CMK (cell line): ENCODE data around the gene LRCOL1.
A peak's percentile ranks its signal among the peaks of the same experiment; 100 is the strongest.

Source experiments
- DNase-seq: peaks from one replicate; pipeline ENCODE4 v3.0.0-alpha.2; 2010; ENCODE audit warnings: low read depth

LRCOL1 gene

DNA sequence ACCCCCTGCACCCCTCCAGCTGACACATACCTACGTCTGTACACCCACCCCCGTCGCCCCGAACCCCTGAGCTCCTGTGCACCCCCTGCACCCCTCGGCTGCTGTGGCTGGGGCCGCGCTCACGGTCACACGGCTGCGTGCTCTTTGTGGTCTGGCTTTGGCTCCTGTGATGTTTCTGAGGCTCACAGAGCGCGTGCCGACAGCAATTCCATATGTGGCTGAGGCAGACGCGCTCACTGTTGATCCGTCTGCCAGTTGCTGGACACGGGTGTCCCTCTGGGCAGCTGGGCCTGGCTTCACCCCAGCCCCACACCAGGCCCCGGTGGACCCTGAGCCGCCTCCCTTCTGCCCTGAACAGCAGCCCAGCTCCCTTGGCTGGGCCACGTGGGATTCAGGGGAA is 46.5 kb downstream of the LRCOL1 start:
- DNase-seq, result no peak

DNA sequence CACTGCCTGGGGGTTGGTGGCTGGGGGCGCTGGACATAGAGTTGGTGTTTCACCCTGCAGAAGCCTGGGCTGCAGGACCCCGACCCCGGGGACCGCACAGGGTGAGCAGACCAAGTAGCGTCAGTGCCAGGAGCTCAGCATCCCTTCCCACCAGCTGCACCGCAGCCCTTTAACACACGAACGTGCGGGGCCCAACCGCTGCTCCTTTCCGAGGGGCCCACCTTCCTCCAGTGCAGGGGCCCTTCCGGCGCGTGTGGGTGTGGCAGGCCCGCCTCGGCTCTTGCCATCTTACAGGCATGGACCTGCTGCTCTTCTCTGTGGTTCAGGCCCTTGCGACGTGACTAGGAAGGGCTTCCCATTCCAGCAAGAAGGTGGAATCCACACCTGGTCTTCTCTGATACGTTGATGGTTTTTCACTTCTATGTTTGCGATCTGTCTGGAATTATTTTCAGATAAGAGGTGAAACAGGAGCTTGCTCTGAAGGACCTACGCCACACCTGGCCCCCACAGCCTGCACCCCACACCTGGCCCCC is 47.8 kb downstream of the LRCOL1 start:
- no peak for DNase-seq

DNA sequence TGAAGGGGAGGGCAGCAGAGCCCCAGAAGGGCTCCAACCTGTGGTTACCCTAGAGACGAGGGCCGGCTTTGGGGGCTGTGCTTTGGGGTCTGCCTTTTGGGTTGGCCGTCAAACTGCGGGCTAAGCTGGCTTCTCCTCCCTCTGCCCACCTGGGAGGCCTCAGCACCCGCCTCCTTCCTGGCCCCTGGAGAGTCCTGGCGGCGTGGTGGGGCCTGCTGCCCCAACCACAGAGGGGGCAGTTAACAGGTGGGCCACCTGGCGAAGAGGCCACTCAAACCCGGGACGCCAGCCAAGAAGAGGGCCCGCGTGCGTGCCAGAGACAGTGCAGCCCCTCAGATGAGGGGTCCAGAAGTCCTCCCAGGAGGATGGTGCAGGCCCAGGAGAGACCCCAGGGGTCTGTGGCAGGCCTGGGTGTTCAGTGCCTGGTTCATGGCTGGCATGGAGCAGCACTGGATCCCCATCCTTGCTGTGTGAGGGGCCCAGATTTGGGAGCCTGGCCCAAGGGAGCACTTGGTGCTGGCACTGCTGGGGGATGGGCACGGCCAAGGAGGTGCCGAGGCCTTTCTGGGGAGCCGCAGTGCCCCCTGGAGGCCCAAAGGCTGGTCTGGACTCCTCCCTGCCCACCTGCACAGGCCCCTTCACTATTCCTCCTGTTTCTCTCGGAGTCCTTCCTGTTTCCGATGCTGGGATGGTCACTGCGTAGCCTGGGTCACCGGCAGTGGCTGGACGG is 48.8 kb downstream of the LRCOL1 start:
- no peak for DNase-seq

DNA sequence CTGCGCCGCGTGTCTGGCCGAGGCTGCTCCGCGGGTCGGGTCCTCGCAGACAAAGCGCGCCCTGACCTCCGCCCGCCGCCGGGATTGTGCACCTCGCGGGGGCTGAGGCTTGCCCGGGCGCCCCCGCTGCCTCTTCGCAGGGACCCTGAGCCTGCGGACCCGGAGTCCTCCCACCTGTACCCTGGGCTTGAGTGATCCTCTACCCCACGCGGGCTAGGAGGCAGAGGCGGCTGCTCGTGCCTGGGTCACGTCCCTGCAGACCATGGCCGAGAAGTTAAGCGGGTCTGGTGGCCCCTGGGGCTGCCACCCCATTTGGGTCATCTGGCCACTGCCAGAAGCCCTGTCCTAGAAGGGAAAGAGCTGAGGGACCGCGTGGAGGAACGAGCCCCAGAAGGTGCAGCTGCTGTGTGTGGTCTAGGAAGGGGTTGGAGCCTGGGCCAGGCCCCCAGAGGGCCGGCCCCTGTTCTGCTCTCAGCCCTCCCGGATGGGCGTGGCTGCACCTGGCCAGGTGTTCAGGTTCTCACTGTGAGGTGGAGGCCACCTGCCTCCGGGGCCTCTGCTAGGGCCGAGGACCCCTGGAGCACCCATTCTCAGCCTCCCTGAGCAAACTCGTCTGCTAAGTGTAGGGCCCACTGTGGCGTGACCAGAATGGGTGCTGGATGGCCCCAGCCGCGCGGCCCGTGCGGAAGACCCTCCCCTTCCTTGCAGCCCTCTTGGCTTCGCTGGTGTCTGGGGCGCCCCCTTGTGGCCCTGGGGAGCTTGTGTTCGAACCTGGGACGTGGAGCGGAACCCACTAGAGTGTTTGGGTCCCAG is 49.6 kb downstream of the LRCOL1 start:
- peak; percentile 80 for DNase-seq

DNA sequence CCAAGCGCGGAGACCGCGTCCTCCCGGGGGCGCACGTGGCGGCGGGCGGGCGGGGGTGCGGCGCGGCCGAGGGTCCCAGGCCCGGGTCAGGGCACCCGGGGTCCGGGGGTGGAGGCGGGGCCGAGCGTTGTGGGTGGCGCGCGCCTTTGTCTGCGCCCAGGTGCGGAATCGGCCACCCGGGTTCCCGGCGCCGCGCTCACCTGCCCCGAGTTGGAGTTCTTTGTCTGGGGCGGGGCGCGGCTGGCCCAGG is 50.1 kb downstream of the LRCOL1 start:
- no peak for DNase-seq

DNA sequence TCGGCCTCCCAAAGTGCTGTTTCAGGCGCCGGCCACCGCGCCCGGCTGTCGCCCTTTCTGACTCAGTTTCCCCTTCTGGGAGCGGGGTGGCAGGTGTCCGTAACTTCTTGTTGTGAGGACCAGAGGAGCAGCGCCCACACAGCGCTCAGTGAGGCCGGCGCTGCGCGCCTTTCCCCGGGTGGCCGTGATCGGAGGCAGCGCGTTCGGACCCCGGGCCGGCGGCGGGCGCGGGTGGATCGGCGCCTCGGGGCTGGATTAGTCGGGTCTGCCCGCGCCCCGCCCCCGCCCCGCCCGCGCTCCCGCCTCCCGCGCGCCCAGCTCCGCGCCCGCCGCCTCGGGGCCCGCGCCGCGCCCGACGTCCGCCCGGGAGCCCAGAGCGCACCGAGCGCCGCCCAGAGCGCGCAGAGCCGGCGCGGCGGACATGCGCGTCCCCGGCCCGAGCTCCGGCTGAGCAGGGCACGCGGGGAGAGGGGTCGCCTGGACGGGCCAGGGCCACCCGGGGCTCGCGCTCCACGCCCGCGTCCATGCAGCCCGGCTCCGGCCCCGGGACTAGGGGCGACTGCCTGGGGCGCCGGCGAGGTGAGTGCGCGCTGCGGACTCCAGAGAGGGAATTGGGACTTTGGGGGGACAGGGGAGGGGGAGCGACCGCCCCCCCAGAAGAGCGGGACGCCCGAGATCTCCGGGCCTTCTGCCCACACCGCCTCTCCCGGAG is 50.6 kb downstream of the LRCOL1 start:
- DNase-seq, result peak; percentile 44

DNA sequence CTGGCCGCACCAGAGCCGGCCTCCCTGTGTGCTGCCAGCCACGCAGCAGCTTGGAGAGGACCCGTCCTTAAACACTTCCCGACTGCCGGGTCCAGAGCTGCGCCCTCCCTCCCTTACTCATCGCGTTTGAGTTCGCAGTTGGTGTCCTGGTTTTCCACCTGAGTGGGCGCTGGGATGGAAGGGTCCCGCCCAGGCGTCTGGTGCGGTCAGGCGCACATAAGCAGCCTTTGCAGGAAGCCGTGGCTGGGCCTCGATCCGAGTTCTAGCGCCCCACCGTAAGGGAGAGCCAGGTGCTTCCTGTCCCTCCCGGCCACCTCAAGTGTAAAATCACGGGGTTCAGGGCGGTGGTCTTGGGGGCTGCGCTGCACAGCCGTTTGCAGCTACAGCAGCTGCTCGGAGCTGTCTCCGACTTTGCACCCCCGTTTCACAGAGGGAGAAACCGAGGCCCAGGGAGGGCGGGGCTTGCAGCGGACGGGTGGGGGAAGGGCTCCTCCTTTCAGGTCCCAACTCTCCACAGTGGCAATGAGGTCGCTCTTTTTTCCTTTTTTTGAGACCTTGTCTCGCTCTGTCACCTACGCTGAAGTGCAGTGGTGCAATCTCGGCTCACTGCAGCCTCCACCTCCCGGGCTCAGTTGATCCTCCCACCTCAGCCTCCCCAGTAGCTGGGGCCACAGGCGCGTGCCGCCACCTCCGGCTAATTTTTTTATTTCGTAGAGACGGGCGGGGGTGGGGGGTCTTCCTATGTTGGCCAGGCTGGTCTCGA is 51.3 kb downstream of the LRCOL1 start:
- DNase-seq, result no peak

DNA sequence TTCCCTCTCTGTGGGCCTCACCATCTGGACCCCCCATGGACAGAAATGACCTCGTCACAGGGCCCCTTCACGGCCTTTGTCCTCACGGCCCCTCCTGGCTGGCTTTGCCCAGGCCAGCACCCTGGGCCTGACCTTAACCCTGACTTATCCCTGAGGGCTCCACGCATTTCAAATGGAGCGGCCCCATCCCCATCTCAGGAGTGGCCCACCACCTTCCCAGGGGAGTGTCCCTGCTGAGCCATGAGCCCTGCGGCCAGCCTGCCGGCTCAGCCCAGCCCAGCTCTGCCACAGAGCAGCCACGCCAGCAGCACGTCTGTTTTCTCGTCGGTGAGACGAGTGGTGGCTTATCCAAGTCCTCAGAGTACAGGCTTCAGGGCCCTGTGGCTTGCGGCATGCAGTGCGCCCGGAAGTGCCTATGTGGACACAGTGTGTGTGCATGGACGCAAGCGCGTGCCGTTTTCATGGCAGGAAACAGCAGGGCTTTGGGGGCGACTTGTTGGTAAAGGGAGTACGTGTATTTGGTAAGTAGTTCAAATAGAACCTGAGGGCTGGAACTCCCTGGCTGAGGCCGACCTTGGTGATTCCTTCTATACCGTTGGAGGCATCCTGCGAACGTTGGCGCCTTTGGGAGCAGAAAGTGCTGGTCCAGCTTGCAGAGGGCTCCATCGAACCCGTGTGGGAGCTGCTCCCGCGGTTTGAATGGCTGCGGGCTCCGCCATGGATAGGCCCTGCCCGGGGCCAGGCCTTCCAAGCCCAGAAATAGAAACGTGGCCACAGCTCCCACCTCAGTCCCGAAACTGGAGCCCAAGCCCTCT is 52.1 kb downstream of the LRCOL1 start:
- no peak for DNase-seq

DNA sequence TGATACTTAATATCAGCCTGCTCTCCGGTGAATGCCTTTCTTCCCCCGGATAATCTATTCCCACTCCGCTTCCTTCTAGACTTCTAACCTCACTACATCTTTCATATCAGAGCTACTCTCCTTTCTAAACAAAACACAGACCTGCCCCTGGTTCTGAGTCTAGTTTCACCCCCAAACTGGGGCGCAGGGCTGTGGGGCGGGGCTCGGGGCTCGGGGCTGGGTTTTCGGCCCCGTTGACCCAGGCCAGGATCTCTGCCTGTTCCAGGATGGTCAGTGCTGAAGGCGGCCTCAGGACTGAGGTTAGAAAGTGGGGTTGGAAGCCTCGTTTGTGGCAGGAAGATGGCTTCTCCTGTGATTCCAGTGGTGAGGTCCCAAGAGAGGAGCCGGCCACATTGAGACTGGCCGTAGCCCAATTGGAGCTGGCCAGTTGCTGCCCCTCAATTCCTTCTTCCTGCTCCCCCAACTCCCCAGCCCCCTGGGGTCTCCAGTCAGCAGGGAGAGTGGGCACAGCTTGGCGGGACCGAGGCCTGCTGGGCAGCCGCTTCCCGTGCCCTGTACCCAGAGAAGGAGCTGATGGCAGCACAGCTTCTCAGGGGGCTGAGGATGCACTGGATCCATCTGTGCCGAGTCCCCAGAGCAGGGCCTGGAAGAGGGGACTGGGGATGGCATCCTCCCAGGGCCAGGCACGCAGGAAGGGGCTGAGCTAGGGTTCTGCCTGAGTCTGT is 52.9 kb downstream of the LRCOL1 start:
- DNase-seq, result no peak

DNA sequence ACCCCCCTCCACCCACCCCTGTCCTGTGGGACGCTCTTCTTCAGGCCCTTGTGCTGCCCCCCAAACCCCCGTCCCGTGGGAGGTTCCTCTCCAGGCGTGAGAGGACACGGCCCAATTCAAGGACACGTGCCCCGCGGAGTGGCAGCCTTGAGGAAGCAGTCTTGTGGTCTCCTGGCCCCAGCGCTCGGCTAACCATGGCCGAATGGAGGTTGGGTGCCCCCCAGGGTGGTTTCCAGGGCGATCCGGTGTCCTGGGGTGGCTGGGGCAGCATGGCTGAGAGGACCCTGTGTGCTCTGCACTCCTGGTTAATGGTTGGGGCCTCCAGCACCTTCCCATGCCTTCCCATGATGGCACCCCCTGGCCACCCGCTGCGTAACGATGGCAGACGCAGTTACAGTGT is 53.6 kb downstream of the LRCOL1 start:
- DNase-seq, result no peak

DNA sequence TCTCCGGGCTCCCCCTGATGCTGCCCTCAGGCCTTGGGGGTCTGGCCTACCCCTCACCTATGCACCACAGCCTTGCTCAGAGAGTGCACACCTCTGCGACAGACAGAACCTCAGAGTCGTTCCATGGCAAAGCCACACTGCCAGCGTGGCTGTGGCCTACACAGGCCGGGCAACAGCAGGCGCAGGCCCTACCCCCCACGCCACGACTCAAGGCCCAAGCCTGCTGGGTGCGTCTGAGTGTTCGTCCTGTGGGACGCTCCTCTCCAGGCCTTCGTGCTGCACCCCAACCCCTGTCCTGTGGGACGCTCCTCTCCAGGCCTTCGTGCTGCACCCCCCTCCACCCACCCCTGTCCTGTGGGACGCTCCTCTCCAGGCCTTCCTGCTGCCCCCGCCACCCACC is 54.2 kb downstream of the LRCOL1 start:
- no peak for DNase-seq

DNA sequence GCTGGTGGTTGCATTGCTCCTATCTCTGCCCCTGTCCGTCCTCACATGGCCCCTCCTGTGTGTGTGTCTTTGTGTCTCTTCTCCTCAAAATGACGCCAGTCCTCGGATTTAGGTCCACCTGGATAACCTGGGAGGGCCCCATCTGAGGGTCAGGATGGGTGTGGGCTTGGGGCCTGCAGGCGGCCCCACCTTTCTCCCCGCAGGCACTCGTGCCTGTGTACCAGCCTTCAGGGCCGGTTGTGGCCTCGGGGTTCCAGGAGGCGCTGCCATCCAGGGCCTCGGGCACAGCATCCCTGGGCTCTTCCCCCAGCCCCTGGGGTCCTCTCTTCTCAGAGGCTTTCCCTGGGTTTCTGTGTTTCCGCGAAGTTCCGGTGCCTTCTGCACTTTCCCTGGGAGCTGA is 54.7 kb downstream of the LRCOL1 start:
- DNase-seq, result no peak

DNA sequence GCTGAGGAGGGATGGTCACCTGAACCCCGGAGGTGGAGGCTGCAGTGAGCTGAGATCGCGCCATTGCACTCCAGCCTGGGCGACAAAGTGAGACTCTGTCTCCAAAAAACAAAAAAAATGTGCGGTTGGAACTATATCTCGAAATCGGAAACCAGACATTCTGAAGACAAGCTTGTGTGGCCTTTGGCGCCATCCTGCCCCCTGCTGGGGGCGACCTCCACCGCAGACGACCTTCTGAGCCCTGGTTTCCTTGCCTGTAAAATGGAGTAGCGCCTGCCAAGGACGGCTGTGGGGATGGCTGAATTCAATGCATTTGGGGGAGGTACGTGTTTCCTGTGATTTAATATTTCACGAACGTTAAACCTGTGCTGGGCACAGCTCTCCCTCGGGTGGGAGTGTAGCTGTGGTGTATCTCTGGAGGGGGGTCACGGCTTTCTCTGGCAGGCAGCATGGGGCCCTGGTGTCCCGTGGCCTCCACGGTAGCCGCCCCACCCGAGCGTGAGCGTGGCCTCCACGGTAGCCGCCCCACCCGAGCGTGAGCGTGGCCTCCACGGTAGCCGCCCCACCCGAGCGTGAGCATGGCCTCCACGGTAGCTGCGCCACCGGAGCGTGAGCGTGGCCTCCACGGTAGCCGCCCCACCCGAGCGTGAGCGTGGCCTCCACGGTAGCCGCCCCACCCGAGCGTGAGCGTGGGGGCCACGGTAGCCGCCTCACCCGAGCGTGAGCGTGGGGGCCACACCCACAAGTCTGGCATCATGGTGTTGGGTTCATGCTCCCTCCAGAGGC is 55.3 kb downstream of the LRCOL1 start:
- peak; percentile 65 for DNase-seq
